HUES6 (cell line): ENCODE results near the gene TMEM121.
"Not testable (repeated sequence)": the region's sequence is repeated elsewhere in the genome, so short reads cannot be mapped to it uniquely, and the experiment has no call there.

Experiments
- H3K27ac ChIP-seq: 2 replicates; pipeline ENCODE4 v1.7.0; 2013; ENCODE audit warnings: low read depth, mild to moderate bottlenecking, low read length, inconsistent platforms
- H3K27me3 ChIP-seq: 2 replicates; pipeline ENCODE4 v1.6.1; 2013; ENCODE audit warnings: low read length; ENCODE audit not compliant: control insufficient read depth, insufficient read depth
- H3K36me3 ChIP-seq: 2 replicates; pipeline ENCODE4 v1.6.1; 2013; ENCODE audit warnings: low read length; ENCODE audit not compliant: control insufficient read depth, insufficient read depth
- H3K4me1 ChIP-seq: 2 replicates; pipeline ENCODE4 v1.6.1; 2013; ENCODE audit warnings: low read length; ENCODE audit not compliant: control insufficient read depth, insufficient read depth
- H3K4me3 ChIP-seq: 2 replicates; pipeline ENCODE4 v1.5.1; 2013; ENCODE audit warnings: low read depth, low read length
- H3K9ac ChIP-seq: one replicate; pipeline ENCODE4 v1.6.1; 2013; ENCODE audit warnings: mild to moderate bottlenecking, low read length
- H3K9me3 ChIP-seq: 2 replicates; pipeline ENCODE4 v1.6.1; 2013; ENCODE audit warnings: low read depth, low read length; ENCODE audit not compliant: control insufficient read depth, insufficient read depth

Gene TMEM121

DNA sequence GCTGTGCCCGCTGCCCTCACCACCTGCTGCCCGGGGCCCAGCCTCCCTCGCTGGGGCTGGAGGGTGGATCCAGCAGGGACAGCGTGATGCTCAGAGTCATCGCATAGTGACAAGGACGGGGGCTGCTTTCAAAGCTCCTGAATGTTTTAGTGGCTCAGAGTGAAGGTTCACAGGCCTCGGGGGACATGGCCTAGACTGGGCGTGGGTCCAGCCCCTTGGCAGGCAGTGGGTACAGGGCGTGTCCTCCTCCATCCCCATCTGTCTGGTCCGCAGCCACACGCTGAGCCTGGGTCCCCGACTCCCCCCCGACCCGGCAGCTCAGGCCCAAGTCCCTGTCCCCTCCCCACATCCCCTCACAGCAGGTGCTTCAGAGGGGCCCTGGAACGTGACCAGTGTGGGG lies 52.8 kb downstream of the TMEM121 start:
- H3K4me3 ChIP-seq, H3K4me1 ChIP-seq, H3K36me3 ChIP-seq, H3K9ac ChIP-seq, H3K27ac ChIP-seq: not testable (repeated sequence)
- H3K9me3 ChIP-seq = peaks cover 42% of the 10 kb centered on the region; the same call in 1 of the 2 replicates
- H3K27me3 ChIP-seq = peaks cover 12% of the 10 kb centered on the region; the same call in 1 of the 2 replicates
